ENCODE measurements around the gene MEPCE.
A peak's percentile ranks its signal among the peaks of the same experiment; 100 is the strongest.
"Not testable (repeated sequence)": the region's sequence is repeated elsewhere in the genome, so short reads cannot be mapped to it uniquely, and the experiment has no call there.

The MEPCE gene

DNA sequence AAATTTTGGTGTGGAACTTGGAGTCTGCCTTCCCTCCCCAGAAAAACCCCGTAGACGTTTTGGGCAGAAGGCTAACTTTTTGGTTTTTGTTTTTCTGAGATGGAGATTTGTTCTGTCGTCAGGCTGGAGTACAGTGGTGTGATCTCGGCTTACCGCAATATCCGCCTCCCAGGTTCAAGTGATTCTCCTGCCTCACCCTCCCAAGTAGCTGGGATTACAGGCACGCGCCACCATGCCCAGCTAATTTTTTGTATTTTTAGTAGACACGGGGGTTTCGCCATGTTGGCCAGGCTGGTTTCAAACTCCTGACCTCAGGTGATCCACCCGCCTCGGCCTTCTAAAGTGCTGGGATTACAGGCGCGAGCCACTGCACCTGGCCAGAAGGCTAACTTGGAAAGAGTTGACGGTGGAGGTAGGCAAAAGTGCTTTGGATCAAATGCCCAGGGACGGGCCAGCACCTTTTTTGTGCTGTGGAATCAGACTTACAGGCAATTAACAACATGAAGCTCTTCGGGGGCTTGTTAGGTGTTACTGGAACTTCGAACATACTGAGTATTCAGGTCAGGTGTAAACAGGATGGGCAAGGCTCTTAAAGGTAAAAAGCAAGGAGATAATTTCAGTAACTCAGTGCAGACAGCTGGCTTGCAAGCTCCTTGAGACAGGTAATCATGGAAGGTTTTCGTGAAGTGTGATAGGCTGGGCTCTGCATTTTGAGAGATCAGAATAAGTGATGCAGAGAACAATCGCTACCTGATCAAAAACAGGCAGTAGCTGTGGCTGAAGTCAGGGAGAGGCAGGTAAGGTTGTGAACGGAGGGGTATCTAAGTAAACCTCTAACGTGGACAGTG is 4.9 kb downstream of the MEPCE start:
- no peak for DNase-seq

DNA sequence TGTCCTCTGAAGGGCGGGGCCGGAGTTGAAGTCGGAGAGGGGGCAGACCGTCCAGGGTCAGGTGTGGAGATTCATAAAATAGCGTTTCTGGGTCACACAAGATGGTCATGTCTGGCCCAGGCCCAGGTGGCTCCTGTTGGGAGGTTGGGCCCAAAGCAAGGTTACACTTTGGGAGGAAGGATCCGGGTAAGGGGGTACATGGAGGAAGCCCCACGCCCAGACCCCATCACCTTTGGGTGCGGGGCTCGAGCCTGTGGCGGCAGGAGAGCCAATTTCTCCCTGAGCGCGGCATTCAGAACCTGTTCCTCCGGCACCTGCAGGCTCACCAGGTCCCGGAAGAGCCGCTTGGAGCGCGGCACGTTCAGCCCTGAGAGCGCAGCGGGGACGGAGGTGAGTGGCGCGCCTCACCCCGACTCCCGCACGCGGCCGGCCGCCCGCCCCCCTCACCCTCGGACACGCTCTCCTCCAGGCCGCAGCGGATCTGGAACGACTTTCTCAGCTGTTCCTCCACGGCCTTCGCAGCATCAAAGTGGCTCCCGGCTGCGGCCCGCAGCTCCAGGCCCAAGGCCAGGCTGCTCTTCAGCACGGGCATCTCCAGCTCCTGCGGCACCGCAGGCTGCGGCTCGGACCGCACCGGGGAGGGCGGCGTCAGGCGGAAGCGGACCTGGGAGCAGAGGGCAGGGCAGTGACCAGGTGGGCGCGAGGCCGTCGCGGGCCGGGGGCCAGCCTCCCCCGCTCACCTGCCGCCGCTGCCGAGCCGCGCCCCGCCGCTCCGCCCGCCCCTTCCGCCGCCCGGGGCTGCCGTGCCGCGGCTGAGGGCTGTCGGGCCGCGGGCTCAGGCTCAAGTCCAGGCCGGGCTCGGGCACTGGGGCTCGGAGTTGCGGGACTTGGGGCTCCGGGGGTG is 6.0 kb downstream of the MEPCE start:
- peak; percentile 41 to 49 for DNase-seq

DNA sequence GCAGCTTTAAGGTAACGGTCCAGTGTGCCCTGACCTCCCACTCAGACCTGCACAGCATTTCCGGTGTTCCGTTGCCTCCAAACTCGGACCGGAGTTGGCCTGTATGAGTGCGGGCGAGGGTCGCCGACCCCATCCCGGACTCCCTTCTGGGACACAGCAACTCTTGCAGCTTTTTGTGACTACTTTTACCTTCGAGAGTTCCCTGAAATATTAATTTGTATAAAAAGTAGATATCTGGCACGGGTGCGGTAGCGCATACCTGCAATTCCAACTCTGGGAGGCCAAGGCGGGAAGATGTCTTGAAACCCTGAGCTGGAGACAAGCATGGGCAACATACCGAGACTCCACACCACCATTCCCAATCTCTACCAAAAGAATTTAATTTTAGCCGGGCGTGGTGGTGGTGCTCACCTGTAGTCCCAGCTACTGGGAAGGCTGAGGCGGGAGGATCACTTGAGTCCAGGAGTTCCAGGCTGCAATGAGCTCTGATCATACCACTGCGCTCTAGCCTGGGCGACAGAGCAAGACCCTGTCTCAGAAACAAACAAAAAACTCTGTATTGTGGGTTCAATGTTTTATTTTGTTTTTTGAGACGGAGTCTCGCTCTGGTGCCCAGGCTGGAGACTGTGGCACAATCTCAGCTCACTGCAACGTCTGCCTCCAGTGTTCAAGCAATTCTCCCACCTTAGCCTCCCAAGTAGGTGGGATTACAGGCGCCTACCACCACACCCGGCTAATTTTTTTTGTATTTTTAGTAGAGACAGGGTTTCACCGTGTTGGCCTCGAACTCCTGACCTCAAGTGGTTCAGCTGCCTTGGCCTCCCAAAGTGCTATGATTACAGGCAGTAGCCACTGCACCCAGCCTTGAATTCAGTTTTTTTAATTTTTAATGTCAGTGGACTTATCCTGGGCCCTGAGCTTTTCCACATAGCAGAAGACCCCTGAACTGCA is 7.8 kb downstream of the MEPCE start:
- no peak for DNase-seq

DNA sequence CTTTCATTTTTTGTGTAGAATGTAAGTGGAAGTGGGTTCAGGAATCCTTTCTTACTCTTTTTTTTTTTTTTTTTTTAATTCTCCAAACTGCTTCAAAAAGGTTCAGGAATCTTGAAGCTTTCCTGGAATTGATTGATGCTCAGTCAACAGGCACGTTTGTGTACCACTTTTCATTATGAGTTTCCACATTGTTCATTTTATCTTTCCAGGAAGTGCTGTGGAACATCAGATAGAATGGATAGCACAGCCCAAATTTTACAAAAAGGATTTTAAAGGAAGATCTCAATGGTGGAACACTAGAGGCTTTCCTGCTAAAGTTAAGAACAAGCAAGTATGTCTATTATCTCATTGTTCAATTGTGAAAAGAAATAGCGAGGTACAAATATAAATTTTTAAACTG is 8.5 kb downstream of the MEPCE start:
- no peak for DNase-seq

DNA sequence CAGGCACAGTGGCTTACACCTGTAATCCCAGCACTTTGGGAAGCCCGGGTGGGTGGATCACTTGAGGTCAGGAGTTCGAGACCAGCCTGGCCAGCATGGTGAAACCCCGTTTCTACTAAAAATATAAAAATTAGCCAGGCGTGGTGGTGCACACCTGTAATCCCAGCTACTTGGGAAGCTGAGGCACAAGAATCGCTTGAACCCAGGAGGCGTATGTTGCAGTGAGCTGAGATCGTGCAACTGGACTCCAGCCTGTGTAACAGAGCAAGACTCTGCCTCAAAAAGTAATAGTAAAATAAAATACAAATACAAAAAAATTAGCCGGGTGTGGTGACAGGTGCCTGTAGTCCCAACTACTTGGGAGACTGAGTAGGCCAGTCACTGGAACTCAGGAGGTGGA is 9.1 kb downstream of the MEPCE start:
- DNase-seq = not testable (repeated sequence)

DNA sequence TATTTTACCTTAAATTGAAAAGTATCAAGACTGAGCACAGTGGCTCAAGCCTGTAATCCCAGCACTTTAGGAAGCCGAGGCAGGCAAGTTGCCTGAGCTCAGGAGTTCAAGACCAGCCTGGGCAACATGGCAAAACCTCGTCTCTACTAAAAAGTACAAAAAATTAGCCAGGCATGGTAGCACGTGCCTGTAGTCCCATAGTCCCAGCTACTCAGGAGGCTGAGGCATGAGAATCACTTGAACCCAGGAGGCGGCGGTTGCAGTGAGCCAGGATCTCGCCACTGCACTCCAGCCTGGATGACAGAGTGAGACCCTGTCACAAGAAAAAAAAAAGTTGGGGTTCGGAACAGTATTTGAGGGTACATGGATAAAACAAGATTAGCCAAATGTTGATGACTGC is 9.6 kb downstream of the MEPCE start:
- not testable (repeated sequence) for DNase-seq

DNA sequence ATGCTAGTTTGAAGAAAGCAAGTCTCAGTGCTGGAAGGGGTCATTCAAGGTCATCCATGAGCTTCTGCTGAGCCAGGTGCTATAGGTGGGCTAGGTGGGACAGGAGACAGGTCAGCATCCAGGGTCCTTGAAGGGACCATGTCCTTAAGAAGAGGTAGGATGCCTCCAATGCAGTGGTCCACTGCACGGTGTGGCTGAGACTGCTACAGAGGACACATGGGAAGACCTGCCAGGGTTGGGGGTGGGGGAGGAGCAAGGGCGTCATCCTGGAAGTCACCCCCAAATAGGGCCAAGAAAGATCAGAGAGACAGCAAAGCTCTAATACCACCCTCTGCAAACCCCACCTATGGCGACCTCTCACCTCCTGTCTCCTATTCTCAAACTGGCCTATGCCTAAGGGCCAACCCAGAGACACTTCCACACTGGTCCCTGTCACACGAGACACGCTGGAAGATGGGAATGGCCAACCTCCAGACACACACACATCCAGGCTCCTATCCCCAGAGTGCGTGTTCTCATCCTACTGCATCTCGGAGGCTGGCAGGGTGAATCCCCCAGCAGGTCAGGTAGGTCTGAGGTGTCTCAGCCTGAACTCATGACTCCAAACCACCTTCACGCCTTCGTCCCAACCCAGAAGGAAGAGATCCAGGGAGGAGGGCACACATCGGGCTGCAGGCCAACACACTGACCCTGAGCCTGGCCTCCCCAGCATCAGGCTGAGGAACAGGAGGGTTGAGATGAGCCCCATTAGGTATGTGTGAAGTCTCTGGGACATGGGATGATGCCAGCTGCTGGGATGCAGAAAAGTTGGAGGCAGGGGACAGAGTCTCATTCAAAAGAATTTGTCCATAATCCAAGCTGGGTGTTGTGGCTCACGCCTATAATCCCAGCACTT is 12.3 kb downstream of the MEPCE start:
- DNase-seq = no peak

DNA sequence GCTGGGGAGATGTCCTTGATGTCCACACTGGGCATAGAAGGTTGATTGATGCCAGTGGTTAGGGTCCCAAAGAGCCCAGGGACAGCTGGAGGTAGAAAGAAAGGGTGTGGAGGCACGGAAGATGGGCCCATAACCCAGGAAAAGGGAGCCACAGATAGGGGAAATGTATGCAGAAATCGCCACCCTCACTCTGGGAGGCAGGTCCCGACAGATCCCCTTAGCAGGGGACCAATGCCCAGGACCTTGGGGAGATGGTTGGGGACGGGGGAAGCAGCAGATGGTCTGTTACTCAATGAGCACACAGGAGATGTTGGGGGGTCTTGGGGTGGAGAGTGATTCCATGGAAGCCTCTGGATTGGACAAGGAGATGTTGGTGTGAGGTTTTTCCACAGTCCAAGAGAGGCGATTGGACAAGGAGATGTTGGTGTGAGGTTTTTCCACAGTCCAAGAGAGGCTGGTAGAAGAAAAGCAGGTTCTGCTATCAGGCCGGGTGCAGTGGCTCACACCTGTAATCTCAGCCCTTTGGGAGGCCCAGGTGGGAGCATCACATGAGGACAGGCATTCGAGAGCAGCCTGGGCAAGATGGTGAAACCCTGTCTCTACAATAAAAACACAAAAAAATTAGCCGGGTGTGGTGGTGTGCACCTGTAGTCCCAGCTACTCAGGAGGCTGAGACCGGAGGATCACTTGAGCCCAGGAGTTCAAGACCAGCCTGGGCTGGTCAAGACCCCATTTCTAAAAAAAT is 13.6 kb downstream of the MEPCE start:
- no peak for DNase-seq

DNA sequence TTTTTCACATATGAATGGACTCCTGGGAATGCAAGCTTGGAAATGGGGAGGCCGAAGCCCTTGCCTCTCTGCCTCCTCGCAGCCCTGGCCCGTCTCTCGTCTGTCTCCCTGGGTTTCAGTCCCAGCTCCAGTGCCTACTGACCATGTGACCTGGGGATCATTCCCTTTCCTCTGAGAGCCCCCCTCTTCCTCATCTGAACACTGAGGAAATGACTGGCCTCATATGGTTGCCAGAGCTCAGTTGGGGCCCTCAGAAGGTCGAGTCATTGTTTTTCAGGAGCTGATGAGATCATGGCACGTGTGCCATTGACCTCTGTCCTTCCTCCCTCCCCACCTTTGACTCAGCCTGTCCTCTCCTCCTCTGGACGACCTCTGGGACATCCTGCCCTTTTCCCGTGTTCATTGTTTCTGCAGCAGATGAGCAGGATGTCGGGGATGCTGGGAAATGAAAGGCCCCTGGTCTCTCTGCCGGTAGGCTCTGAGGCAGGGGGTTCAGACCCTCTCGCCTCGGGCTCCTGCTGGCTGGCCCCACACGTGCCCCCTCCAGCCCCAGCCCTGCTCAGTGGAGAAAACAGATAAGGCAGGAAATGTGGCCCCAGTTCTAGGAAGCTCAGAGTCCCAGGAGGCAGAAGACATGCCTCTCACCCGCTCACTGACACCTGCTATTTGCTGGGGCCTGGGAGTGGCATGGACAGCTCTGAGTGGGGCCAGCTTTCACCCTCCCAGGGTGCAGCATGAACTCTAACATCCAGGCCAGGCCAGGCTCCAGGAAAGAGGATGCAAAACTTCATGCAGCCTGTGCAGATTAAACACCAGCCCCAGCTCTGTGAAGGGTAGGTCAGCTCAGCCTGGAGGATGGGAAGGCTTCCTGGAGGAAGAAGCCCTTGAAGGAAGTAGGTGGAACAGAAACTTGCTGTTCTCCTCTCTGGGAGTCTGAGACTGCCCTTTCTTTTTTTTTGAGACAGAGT is 15.0 kb downstream of the MEPCE start:
- no peak for DNase-seq

DNA sequence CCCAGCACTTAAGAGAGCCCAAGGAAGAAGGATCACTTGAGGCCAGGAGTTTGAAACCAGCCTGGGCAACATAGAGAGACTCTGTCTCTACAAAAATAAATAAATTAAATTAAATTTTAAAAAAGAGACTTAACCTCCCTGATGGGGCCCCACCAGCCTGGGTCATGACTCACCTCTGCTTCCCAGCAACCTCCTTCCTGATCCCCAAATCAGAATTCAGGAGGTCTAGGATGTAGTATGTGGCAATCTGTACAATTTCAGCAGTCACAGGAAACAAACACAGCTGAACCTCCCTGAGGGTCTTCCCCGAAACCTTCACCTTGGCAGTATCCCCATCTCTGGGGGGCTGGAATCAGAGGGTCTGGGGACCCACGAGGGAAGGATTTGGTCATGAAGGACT is 16.4 kb downstream of the MEPCE start:
- no peak for DNase-seq

DNA sequence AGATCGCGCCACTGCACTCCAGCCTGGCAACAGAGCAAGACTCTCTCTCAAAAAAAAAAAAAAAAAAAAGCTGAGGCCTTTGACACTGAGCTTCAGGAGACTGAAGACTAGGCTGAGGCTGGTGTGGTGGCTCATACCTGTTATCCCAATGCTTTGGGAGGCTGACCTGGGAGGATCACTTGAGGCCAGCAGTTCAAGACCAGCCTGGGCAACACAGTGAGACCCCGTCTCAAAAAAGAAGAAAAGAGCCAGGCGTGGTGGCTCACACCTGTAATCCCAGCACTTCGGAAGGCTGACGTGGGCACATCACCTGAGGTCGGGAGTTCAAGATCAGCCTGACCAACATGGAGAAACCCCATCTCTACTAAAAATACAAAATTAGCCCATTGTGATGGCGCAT is 17.7 kb downstream of the MEPCE start:
- DNase-seq = not testable (repeated sequence)

DNA sequence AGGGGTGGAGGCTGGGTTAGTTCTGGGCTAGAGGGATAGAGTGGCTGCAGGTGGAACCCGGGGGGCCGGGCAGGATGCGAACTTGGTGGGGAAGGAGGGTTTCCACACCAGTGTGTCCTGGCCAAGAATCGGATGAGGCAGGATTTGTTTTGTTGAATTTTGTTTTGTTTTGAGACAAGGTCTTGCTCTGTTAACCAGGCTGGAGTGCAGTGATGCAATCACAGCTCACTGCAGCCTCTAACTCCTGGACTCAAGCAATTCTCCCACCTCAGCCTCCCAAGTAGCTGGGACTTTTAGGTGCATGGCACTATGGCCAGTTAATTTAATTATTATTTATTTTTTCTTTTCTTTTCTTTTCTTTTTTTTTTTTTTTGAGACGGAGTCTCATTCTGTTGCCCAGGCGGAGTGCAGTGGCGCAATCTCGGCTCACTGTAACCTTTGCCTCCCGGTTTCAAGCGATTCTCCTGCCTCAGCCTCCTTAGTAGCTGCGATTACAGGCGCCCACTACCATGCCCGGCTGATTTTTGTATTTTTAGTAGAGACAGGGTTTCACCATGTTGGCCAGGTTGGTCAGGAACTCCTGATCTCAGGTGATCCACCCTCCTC is 19.7 kb downstream of the MEPCE start:
- no peak for DNase-seq

DNA sequence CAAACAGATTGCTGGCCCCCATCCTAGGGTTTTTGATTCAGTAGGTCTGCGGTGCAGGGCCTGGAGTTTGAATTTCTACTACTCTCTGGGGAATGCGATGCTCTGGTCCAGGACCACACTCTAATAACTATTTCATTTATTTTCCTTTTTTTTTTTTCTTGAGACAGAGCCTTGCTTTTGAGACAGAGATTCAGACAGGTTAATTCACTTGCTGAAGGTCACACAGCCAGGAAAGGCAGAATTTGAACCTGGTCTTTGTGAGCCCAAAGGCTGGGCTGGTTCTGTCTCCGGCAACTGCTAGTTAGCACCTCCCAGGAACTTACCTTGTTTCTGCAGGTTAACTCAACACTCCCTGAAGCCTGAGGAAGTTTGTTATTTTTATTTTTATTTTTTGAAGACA is 22.9 kb downstream of the MEPCE start:
- no peak for DNase-seq

DNA sequence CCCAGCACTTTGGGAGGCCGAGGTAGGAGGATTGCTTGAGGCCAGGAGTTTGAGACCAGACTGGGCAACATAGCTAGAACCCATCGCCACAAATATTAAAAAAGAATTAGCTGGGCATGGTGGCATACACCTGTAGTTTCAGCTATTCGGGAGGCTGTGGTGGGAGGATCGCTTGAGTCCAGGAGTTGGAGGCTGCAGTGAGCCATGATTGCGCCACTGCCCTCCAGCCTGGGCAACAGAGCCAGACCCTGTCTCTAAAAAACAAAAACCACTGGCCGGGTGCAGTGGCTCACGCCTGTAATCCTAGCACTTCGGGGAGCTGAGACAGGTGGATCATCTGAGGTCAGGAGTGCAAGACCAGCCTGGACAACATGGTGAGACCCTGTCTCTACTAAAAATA is 24.2 kb downstream of the MEPCE start:
- DNase-seq = not testable (repeated sequence)

DNA sequence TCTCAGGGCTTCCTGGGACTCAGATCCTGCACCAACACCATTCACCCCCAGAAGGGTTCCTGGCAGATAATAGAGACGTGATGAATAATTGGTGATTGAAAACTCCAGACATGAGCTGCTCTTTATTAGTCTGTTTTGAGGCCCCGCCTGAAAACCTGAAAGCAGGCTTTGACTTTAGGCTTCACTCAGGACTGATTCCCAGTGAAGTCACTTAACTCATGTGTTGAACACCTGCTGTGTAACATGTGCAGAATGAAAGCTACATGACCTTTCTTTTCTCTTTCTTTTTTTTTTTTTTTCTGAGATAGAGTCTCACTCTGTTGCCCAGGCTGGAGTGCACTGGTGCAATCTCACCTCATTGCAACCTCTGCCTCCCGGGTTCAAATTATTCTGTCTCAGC is 25.6 kb downstream of the MEPCE start:
- DNase-seq = no peak

DNA sequence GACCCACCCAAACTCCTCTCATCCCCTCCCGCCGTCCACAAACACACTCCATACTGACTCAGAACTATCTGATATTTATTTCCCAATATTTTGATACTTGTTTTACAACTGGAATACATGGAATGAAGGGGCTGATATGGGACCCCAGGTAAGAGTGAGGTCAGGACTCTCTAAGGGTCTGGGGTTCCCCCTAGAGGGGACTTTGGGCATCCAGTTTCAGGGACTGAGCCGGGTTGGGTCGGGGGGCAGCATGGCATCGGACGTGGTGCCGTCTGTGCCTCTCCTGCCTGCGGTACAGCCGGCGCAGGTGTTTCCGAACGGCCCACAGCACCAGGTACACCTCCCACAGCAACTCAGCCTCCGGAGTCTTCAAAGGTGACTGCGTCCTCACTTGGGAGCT is 26.9 kb downstream of the MEPCE start:
- DNase-seq = no peak

DNA sequence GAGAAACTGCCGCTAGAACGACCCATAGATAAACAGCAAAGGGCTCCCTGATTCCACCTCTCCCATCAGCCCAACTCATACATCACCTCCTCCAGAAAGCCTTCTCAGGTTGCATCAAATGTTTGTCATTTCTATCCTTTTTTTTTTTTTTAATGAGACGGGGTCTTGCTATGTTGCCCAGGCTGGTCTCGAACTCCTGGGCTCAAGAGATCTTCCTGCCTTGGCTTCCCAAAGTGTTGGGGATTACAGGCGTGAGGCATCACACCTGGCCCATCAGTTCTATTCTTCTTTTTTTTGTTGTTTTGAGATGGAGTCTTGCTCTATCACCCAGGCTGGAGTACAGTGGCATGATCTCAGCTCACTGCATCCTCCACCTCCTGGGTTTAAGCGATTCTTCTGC is 27.4 kb downstream of the MEPCE start:
- no peak for DNase-seq

DNA sequence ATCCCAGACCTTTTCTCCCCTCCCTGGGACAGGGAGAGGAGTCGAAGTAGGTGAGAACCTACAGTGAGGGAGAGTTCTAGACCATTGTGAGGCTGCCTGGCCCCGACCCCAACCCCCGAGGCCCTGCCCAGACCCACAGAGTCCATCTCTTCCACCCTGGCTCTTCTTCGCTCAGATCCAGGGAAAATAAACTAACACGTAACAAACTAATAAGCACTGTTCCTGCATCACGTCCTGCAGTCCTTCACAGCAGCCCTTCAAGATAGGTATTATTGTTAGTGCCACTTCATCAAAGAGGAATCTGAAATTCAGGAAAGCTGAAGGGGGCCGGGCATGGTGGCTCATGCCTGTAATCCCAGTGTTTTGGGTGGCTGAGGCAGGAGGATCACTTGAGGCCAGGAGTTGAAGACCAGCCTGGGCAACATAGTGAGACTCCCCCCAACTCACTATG is 34.6 kb downstream of the MEPCE start, which contains the start of gene SPACDR:
Gene SPACDR, minus strand, starts transcription at position 51 of the 451 bp plus-strand sequence. CDS start 235 bp downstream, outside the sequence.
- no peak for DNase-seq

DNA sequence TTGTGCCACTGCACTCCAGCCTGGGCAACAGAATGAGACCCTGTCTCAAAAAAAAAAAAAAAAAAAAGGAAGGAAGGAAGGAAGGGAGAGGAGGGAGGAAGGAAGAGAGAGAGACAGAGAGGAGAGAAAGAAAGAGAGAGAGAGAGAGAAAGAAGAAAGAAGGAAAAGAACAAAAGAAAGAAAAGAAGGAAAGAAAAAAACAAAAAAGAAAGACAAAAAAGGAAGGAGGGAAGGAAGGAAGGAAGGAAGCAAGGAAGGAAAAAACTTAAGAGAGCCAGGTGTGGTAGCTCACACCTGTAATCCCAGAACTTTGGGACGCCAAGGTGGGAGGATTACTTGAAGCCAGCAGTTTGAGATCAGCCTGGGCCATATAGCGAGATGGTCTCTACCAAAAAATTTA is 35.2 kb downstream of the MEPCE start:
- no peak for DNase-seq
